ENCODE results near the gene TBC1D2B.

DNA sequence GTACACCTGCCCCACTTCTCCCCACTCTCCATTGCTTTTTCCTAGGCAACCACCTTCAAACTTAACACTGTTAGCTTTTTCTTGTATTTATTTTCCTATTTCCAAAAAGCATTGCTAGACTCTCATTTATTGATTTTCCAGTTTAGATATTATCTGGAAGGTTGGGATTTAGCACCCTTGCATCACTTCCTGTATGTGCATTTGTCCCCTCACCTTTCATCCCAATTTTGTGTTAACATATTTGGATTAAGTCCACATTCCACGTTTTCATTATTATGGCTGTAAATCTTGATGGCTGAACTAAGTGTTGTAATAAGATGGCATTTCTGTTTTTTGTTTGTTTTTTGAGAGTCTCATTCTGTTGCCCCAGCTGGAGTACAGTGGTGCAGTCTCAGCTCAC lies 109.7 kb downstream of the TBC1D2B start:
- TF ChIP-seq GATA2 (IDR thresholded peaks at IDR 0.05; ENCODE audit: low read depth, low read length) (no peak), GATA3 (IDR thresholded peaks at IDR 0.05; ENCODE audit: low read depth, low read length) (no peak)
